B cell (primary cell): ENCODE results near the gene LRP2. TPM values are rescaled to one million over a fixed set of nuclear protein-coding genes. Genes with fewer than 3 reads are reported as not detected.
A peak's percentile ranks its signal among the peaks of the same experiment; 100 is the strongest.

Experiments
- ATAC-seq: fragments of 200-7000 bp; cut with Tn5 transposase; one replicate; pipeline ENCODE4 v1.10.0; 2021; ENCODE audit warnings: low read depth, mild to moderate bottlenecking, moderate number of reproducible peaks, moderate library complexity
- CTCF ChIA-PET: fragments of 350-600 bp; sonication (Branson Sonifier 250); formaldehyde crosslinking; loops from one replicate; lab custom pipeline; 2021; ENCODE audit warnings: antibody characterized with exemption, inconsistent platforms; lab: Charles Lee
- POLR2A ChIA-PET: fragments of 350-600 bp; sonication (Branson Sonifier 250); formaldehyde crosslinking; loops from one replicate; lab custom pipeline; 2021; ENCODE audit warnings: antibody characterized with exemption; lab: Charles Lee
- DNase-seq: peaks from one replicate; pipeline ENCODE4 v3.0.0; 2013
- H2AFZ ChIP-seq: 2 replicates; pipeline ENCODE4 v1.6.1; 2012; ENCODE audit warnings: mild to moderate bottlenecking, low read depth, low read length; ENCODE audit not compliant: insufficient read depth, poor library complexity, severe bottlenecking
- H3K27ac ChIP-seq, 2 donors: 1 replicate in 1 of 2; 2 replicates in 1 of 2; pipeline ENCODE4 v1.5.1; 2012 to 2013; ENCODE audit warnings: low read length in 2 of 2, mild to moderate bottlenecking in 2 of 2, moderate library complexity in 1 of 2
- H3K27me3 ChIP-seq, 4 experiments: fragments of 200-600 bp in 1 of 4; sonication (generic) in 1 of 4; replicated peaks in 1 of 4; 1 replicate in 2 of 4; 2 replicates in 2 of 4; pipeline versions ENCODE4 v1.6.1 to v1.7.0; 2013 to 2016; ENCODE audit warnings: low read length in 3 of 4, mild to moderate bottlenecking in 2 of 4, mixed read lengths in 1 of 4, moderate library complexity in 1 of 4; ENCODE audit not compliant: insufficient read depth in 4 of 4, control insufficient read depth in 3 of 4; ENCODE audit errors: control extremely low read depth in 1 of 4
- H3K36me3 ChIP-seq, 2 experiments: replicated peaks in 1 of 2; 1 replicate in 1 of 2; 2 replicates in 1 of 2; pipeline versions ENCODE4 v1.6.1 to v1.7.1; 2013; ENCODE audit warnings: low read length in 1 of 2; ENCODE audit not compliant: insufficient read depth in 2 of 2, control insufficient read depth in 1 of 2; ENCODE audit errors: control extremely low read depth in 1 of 2, extremely low read depth in 1 of 2
- H3K4me1 ChIP-seq, 2 donors: fragments of 200-600 bp in 1 of 2; sonication (generic) in 1 of 2; 1 replicate in 1 of 2; 2 replicates in 1 of 2; pipeline versions ENCODE4 v1.5.1 to v1.6.1; 2013 to 2017; ENCODE audit warnings: low read length in 2 of 2; ENCODE audit not compliant: control insufficient read depth in 2 of 2, insufficient read depth in 2 of 2
- H3K4me2 ChIP-seq: replicated peaks from 2 replicates; pipeline ENCODE3; 2012; ENCODE audit warnings: mild to moderate bottlenecking, low read depth, low read length; ENCODE audit not compliant: poor library complexity, severe bottlenecking
- H3K4me3 ChIP-seq, 5 experiments: fragments of 200-600 bp in 1 of 5; sonication (generic) in 1 of 5; 1 replicate in 3 of 5; 2 replicates in 2 of 5; pipeline versions ENCODE4 v1.5.1 to v1.7.0; 2011 to 2016; ENCODE audit warnings: low read length in 4 of 5, mild to moderate bottlenecking in 4 of 5, low read depth in 2 of 5, control low read depth in 1 of 5, moderate library complexity in 1 of 5; ENCODE audit not compliant: insufficient read depth in 1 of 5; ENCODE audit errors: control extremely low read depth in 1 of 5, extremely low read depth in 1 of 5
- H3K79me2 ChIP-seq: fragments of 200-600 bp; sonication (generic); one replicate; pipeline ENCODE4 v1.6.0; 2016; ENCODE audit warnings: low read length; ENCODE audit not compliant: control insufficient read depth, insufficient read depth
- H3K9ac ChIP-seq: fragments of 200-600 bp; sonication (generic); 2 replicates; pipeline ENCODE4 v1.6.1; 2017; ENCODE audit warnings: mild to moderate bottlenecking, low read length, moderate library complexity
- H3K9me3 ChIP-seq, 3 donors: one replicate each; pipeline versions ENCODE4 v1.6.1 to v1.7.1; 2013; ENCODE audit warnings: low read length in 2 of 3; ENCODE audit not compliant: control insufficient read depth in 2 of 3, insufficient read depth in 1 of 3; ENCODE audit errors: control extremely low read depth in 1 of 3
- H4K20me1 ChIP-seq: 2 replicates; pipeline ENCODE4 v1.6.0; 2012; ENCODE audit warnings: mild to moderate bottlenecking, low read length; ENCODE audit not compliant: insufficient read depth, control insufficient read depth, poor library complexity, severe bottlenecking
- H3K27ac Mint-ChIP-seq: one replicate; pipeline ENCODE4 v1.8.0; 2021; ENCODE audit warnings: mixed read lengths
- H3K27me3 Mint-ChIP-seq: one replicate; pipeline ENCODE4 v1.8.0; 2021; ENCODE audit warnings: mixed read lengths
- H3K4me1 Mint-ChIP-seq: one replicate; pipeline ENCODE4 v1.8.0; 2021; ENCODE audit warnings: mixed read lengths
- H3K4me3 Mint-ChIP-seq: one replicate; pipeline ENCODE4 v1.8.0; 2021; ENCODE audit warnings: mixed read lengths
- H3K9me3 Mint-ChIP-seq: one replicate; pipeline ENCODE4 v1.8.0; 2022; ENCODE audit warnings: mixed read lengths; ENCODE audit not compliant: insufficient read depth
- EZH2 ChIP-seq: IDR thresholded peaks from 2 replicates; pipeline ENCODE4 v1.6.1; 2012; ENCODE audit warnings: borderline replicate concordance, low read depth, mild to moderate bottlenecking, moderate library complexity, low read length; ENCODE audit not compliant: insufficient read depth, poor library complexity, severe bottlenecking
- WGBS: methylation state at CpG from one replicate; pipeline ENCODE4 v1.1.5; 2013; ENCODE audit warnings: missing lambda C conversion rate; ENCODE audit not compliant: insufficient coverage; 5-methylcytosine and 5-hydroxymethylcytosine counted together
- intact Hi-C: fragments of 100-400 bp; cut with micrococcal nuclease; formaldehyde crosslinking; loops from one replicate; pipeline ENCODE4 v1.10.0; 2022
- polyA plus RNA-seq: library from polyadenylated mRNA; depleted of rRNA; stranded (reverse); fragments of >200 nt; gene quantifications from 2 replicates; pipeline ENCODE4 v1.2.3, GENCODE V29; 2012
- total RNA-seq, 2 donors: library from RNA; stranded (reverse); fragments of 120-200 nt in 1 of 2; gene quantifications; 1 replicate in 1 of 2; 2 replicates in 1 of 2; pipeline versions ENCODE4 v1.2.3 to v1.2.4, GENCODE V29; 2013 to 2022
- TF ChIP-seq, protein P1 (sequence below): fragments of 200-600 bp; IDR thresholded peaks from one replicate; pipeline ENCODE4 v1.8.0; 2022; ENCODE audit warnings: antibody characterized with exemption, mild to moderate bottlenecking

Gene LRP2
- total and polyA plus RNA-seq, 2 donors (not counting 1 experiment from before 2014, with no cell fraction given), result not detected

GRCh38 chr2:169141713-169142352 is 220.5 kb downstream of the LRP2 start:
- Mint-ChIP-seq H3K4me3 (no peak overlapping the region), H3K9me3 (no peaks in the 10 kb centered on the region), H3K27ac (no peak overlapping the region), H3K4me1 (no peaks in the 10 kb centered on the region), H3K27me3 (no peaks in the 10 kb centered on the region)
- Histone ChIP-seq H3K4me1 (no peaks in the 10 kb centered on the region), H3K27ac (no peak overlapping the region), H3K36me3 (no peaks in the 10 kb centered on the region), H3K27me3 (no peaks in the 10 kb centered on the region), H3K79me2 (no peaks in the 10 kb centered on the region), H4K20me1 (no peaks in the 10 kb centered on the region), H3K4me2 (no peak overlapping the region), H3K9me3 (no peaks in the 10 kb centered on the region), H2AFZ (no peak overlapping the region), H3K4me3 (no peak overlapping the region), H3K9ac (no peak overlapping the region)
- ChIA-PET POLR2A (no interaction called here), CTCF (interaction anchor here (0.7 to 3.1 kb wide), 17 partner anchors 9 to 1693 kb away, joined by 3 to 26 read pairs (median 4); no protein-coding TSS in a partner anchor)
- ATAC-seq (no peak), DNase-seq (peak; percentile 60)
- no peak for TF ChIP-seq EZH2
- TF ChIP-seq, protein P1, sequence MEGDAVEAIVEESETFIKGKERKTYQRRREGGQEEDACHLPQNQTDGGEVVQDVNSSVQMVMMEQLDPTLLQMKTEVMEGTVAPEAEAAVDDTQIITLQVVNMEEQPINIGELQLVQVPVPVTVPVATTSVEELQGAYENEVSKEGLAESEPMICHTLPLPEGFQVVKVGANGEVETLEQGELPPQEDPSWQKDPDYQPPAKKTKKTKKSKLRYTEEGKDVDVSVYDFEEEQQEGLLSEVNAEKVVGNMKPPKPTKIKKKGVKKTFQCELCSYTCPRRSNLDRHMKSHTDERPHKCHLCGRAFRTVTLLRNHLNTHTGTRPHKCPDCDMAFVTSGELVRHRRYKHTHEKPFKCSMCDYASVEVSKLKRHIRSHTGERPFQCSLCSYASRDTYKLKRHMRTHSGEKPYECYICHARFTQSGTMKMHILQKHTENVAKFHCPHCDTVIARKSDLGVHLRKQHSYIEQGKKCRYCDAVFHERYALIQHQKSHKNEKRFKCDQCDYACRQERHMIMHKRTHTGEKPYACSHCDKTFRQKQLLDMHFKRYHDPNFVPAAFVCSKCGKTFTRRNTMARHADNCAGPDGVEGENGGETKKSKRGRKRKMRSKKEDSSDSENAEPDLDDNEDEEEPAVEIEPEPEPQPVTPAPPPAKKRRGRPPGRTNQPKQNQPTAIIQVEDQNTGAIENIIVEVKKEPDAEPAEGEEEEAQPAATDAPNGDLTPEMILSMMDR, result peak; percentile 87
- WGBS, result 8% methylated on average over 4 of the region's 10 CpGs
- intact Hi-C loops, result loop anchor here (2.0 kb wide), 2 partner anchors 33 to 181 kb away; no protein-coding TSS in a partner anchor
